PC-3 (cell line): Measurements from ENCODE around the gene TTF1. TPM values are rescaled to one million over a fixed set of nuclear protein-coding genes. Genes with fewer than 3 reads are reported as not detected.

Experiments
- ATAC-seq: fragments of 200-7000 bp; cut with Tn5 transposase; 2 replicates; pipeline ENCODE4 v1.9.1; 2020; ENCODE audit warnings: mild to moderate bottlenecking, moderate library complexity
- BruUV-seq: library from RNA; stranded (reverse); fragments of 400-500 nt; replicated peaks from 2 replicates; lab custom pipeline; 2021; lab: Mats Ljungman, UMichigan
- CTCF ChIA-PET: fragments of 300-600 bp; sonication (Branson Sonifier 250); formaldehyde crosslinking; loops from one replicate; lab custom pipeline; 2022; ENCODE audit warnings: antibody characterized with exemption; lab: Charles Lee
- POLR2A ChIA-PET: fragments of 300-600 bp; sonication (Branson Sonifier 250); formaldehyde crosslinking; loops from one replicate; lab custom pipeline; 2022; ENCODE audit warnings: antibody characterized with exemption; ENCODE audit not compliant: unreplicated experiment; lab: Charles Lee
- DNase-seq: peaks from one replicate; pipeline ENCODE4 v3.0.0-alpha.2; 2015
- H2AFZ ChIP-seq: fragments of 300-600 bp; sonication (generic); 2 replicates; pipeline ENCODE4 v1.6.0; 2016; ENCODE audit warnings: antibody characterized with exemption, low read length
- H3F3A ChIP-seq: fragments of 300-600 bp; sonication (generic); one replicate; pipeline ENCODE4 v1.6.0; 2017; ENCODE audit warnings: antibody characterized with exemption, low read length, control low read depth, mild to moderate bottlenecking; ENCODE audit not compliant: unreplicated experiment
- H3K27ac ChIP-seq: fragments of 300-600 bp; sonication (generic); 2 replicates; pipeline ENCODE4 v1.5.1; 2016; ENCODE audit warnings: mild to moderate bottlenecking, low read length
- H3K27me3 ChIP-seq: fragments of 300-600 bp; sonication (generic); 2 replicates; pipeline ENCODE4 v1.6.1; 2016; ENCODE audit warnings: low read length, mixed read lengths
- H3K36me3 ChIP-seq: fragments of 300-600 bp; sonication (generic); 2 replicates; pipeline ENCODE4 v1.6.1; 2016; ENCODE audit warnings: low read depth, mixed run types, low read length, mixed read lengths
- H3K4me1 ChIP-seq: fragments of 300-600 bp; sonication (generic); 2 replicates; pipeline ENCODE4 v1.5.1; 2016; ENCODE audit warnings: low read length; ENCODE audit not compliant: insufficient read depth
- H3K4me2 ChIP-seq: fragments of 300-600 bp; sonication (generic); 2 replicates; pipeline ENCODE4 v1.6.0; 2016; ENCODE audit warnings: low read length
- H3K4me3 ChIP-seq: fragments of 300-600 bp; sonication (generic); 2 replicates; pipeline ENCODE4 v1.5.1; 2016; ENCODE audit warnings: mild to moderate bottlenecking, low read length, mixed read lengths
- H3K79me2 ChIP-seq: fragments of 300-600 bp; sonication (generic); 2 replicates; pipeline ENCODE4 v1.6.1; 2017; ENCODE audit warnings: low read length, mixed read lengths
- H3K9ac ChIP-seq: fragments of 300-600 bp; sonication (generic); 2 replicates; pipeline ENCODE4 v1.6.0; 2016; ENCODE audit warnings: mild to moderate bottlenecking, low read length
- H3K9me2 ChIP-seq: fragments of 300-600 bp; sonication (generic); replicated peaks from 2 replicates; pipeline ENCODE4 v1.6.1; 2016; ENCODE audit warnings: mixed run types, low read length, mixed read lengths
- H3K9me3 ChIP-seq: fragments of 300-600 bp; sonication (generic); 2 replicates; pipeline ENCODE4 v1.6.1; 2016; ENCODE audit warnings: low read length, mixed read lengths
- H4K20me1 ChIP-seq: fragments of 300-600 bp; sonication (generic); 2 replicates; pipeline ENCODE4 v1.6.1; 2016; ENCODE audit warnings: low read length, mixed read lengths
- CTCF ChIP-seq: fragments of 300-600 bp; sonication (generic); conservative IDR thresholded peaks from 2 replicates; pipeline ENCODE4 v1.5.1; 2017; ENCODE audit warnings: antibody characterized with exemption, low read depth, mild to moderate bottlenecking, low read length
- EZH2 ChIP-seq: fragments of 300-600 bp; sonication (generic); IDR thresholded peaks from one replicate; pipeline ENCODE4 v1.6.1; 2017; ENCODE audit warnings: antibody characterized with exemption, mild to moderate bottlenecking, low read length; ENCODE audit not compliant: unreplicated experiment
- EZH2phosphoT487 ChIP-seq: fragments of 300-600 bp; sonication (generic); IDR thresholded peaks from 2 replicates; pipeline ENCODE4 v1.6.1; 2018; ENCODE audit warnings: mild to moderate bottlenecking, antibody characterized with exemption, low read length, borderline replicate concordance
- intact Hi-C: fragments of 100-400 bp; cut with micrococcal nuclease; formaldehyde crosslinking; loops from 2 replicates; pipeline ENCODE4 v1.9.0; 2023
- total RNA-seq: library from RNA; depleted of rRNA; stranded (reverse); fragments of >200 nt; gene quantifications from 2 replicates; pipeline ENCODE4 v1.2.3, GENCODE V29; 2014

TTF1 gene
- total RNA-seq, 1 experiment from 2014 or later = 9.6 TPM

- DNase-seq (no peak), ATAC-seq (no peak)
- POLR2A ChIA-PET = no interaction called here
- BruUV-seq = no TSS peak
- Histone ChIP-seq H3K9me3 (no peaks in the 10 kb centered on the region), H3K9ac (no peak overlapping the region), H3K27me3 (peaks cover 7% of the 10 kb centered on the region; the same call in 1 of the 2 replicates), H2AFZ (no peak overlapping the region), H3K9me2 (no peaks in the 10 kb centered on the region), H3K36me3 (no peaks in the 10 kb centered on the region), H3K79me2 (no peaks in the 10 kb centered on the region), H3K27ac (no peak overlapping the region), H3F3A (no peaks in the 10 kb centered on the region), H3K4me2 (no peak overlapping the region), H3K4me1 (no peaks in the 10 kb centered on the region), H3K4me3 (no peak overlapping the region), H4K20me1 (no peaks in the 10 kb centered on the region)
- CTCF ChIA-PET = no interaction called here
- TF ChIP-seq EZH2 = no peak
- no peak for TF ChIP-seq EZH2phosphoT487
- no peak for TF ChIP-seq CTCF
- intact Hi-C loops = no loop called here
Measured at GRCh38 chr9:132447902-132448301, 41.3 kb upstream of the TTF1 start.

GRCh38 chr9:132447346-132447745, 40.7 kb upstream of the TTF1 start:
- Histone ChIP-seq H3K4me2 (no peak overlapping the region), H3K36me3 (no peaks in the 10 kb centered on the region), H3K9me2 (no peaks in the 10 kb centered on the region), H3K9ac (no peak overlapping the region), H3K27me3 (peaks cover 4% of the 10 kb centered on the region; the same call in 1 of the 2 replicates), H3F3A (no peaks in the 10 kb centered on the region), H3K4me3 (no peak overlapping the region), H2AFZ (no peak overlapping the region), H3K79me2 (no peaks in the 10 kb centered on the region), H4K20me1 (no peaks in the 10 kb centered on the region), H3K9me3 (no peaks in the 10 kb centered on the region), H3K4me1 (no peaks in the 10 kb centered on the region), H3K27ac (no peak overlapping the region)
- no TSS peak for BruUV-seq
- TF ChIP-seq EZH2 = no peak
- ChIA-PET POLR2A (no interaction called here), CTCF (no interaction called here)
- no peak for DNase-seq
- intact Hi-C loops = no loop called here
- ATAC-seq = no peak

- Histone ChIP-seq H4K20me1 (no peaks in the 10 kb centered on the region), H2AFZ (no peak overlapping the region), H3F3A (no peaks in the 10 kb centered on the region), H3K27ac (no peak overlapping the region), H3K4me1 (no peaks in the 10 kb centered on the region), H3K27me3 (peaks cover 5% of the 10 kb centered on the region; the same call in 1 of the 2 replicates), H3K9me3 (no peaks in the 10 kb centered on the region), H3K4me2 (no peak overlapping the region), H3K36me3 (no peaks in the 10 kb centered on the region), H3K9ac (no peak overlapping the region), H3K4me3 (no peak overlapping the region), H3K9me2 (no peaks in the 10 kb centered on the region), H3K79me2 (no peaks in the 10 kb centered on the region)
- no TSS peak for BruUV-seq
- no peak for DNase-seq
- TF ChIP-seq EZH2phosphoT487 = no peak
- no peak for TF ChIP-seq EZH2
- no peak for TF ChIP-seq CTCF
- ChIA-PET CTCF (no interaction called here), POLR2A (no interaction called here)
- intact Hi-C loops = no loop called here
- ATAC-seq = no peak
Measured at GRCh38 chr9:132446887-132447286, 40.2 kb upstream of the TTF1 start.
